GM12801 (cell line): ENCODE data around the gene RPUSD1.

ENCODE experiments used
- TF ChIP-seq, protein P1 (sequence below): IDR thresholded peaks from one replicate; pipeline ENCODE4 v1.5.1; 2011; ENCODE audit warnings: control low read depth; ENCODE audit not compliant: insufficient read length; ENCODE audit errors: extremely low read depth

RPUSD1 gene

DNA sequence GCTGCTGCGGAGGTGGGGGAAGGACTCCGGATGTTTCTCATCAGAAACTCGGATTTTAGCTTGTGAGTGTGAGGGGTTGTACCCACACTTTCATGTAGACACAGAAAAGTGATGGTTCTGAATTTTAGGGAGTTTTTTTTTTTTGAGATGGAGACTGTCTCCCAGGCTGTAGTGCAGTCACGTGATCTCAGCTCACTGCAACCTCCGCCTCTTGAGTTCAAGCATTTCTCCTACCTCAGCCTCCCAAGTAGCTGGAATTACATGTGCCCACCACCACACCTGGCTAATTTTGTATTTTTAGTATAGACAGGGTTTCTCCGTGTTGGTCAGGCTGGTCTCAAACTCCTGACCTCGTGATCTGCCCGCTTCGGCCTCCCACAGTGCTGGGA, 34.7 kb upstream of the RPUSD1 start:
- TF ChIP-seq, protein P1, sequence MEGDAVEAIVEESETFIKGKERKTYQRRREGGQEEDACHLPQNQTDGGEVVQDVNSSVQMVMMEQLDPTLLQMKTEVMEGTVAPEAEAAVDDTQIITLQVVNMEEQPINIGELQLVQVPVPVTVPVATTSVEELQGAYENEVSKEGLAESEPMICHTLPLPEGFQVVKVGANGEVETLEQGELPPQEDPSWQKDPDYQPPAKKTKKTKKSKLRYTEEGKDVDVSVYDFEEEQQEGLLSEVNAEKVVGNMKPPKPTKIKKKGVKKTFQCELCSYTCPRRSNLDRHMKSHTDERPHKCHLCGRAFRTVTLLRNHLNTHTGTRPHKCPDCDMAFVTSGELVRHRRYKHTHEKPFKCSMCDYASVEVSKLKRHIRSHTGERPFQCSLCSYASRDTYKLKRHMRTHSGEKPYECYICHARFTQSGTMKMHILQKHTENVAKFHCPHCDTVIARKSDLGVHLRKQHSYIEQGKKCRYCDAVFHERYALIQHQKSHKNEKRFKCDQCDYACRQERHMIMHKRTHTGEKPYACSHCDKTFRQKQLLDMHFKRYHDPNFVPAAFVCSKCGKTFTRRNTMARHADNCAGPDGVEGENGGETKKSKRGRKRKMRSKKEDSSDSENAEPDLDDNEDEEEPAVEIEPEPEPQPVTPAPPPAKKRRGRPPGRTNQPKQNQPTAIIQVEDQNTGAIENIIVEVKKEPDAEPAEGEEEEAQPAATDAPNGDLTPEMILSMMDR: no peak

DNA sequence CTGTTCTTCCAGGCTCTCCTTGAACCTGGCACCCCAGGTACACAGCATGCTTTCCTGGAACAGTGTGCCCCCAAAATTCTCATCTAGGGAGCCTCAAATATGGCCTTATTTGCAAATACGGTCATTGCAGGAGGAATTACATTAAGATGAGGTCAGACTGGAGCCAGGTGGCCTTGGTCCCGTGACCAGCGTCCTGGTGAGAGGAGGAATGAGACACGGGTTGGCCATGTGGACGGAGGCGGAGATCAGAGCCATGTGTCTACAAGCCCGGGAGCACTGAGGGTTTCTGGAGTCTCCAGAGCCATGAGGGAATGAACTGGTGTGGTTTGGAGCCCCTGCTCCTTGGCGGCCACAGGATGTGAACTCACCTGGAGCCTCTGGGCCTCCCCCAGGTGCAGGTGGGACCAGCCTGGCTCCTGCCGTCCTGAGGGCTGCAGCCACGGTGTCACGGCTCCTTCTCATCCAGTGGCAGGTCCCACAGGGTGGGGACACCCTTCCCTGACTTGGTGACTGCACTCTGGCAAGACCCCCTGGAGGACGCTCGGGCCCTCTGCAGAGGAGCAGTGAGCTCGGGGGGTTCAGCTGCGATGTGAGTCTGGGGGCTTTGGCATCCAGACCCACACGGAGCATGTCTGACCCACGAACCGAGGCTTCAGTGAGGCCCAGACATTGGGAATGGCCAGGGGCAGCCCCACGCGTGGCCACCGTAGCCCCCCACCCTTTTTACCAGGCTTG, 34.2 kb upstream of the RPUSD1 start:
- TF ChIP-seq, protein P1: no peak

GRCh38 chr16:821751-822150, 33.6 kb upstream of the RPUSD1 start:
- TF ChIP-seq, protein P1: no peak

GRCh38 chr16:820748-821147, 32.6 kb upstream of the RPUSD1 start:
- TF ChIP-seq, protein P1: no peak

DNA sequence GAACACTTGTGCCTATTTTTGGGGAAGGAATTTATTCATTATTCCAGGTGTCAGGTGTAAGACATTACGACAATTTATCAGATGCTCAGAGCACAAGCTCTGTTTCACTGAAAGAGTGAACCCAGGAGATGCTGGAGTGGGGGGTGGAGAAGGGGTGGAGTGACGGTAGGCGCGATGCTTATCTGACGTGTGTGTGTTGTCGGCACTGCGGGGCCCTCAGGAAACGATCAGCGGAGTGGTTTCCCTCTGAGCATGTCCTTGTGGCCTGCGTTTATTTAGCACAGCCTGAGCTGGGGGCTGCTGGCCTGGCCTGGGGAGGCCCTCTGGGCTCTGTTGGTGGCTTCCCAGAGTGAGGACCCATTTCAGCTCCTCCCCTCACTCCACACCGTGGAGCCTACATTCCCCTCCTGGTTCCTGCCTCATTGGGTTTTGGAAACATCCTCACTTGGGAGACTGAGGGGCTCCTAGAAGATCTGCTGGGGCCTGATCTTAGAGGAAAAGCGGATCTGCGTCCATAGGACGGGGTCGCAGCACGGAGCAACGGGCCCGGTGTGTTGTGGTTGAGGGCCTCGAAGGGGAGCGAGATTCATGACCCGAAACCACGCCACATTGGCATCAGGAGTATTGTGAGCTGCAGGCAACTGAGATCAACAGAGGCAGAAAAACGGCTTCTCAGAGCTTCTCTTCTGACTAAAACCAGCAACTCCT, 31.3 kb upstream of the RPUSD1 start:
- TF ChIP-seq, protein P1: no peak

GRCh38 chr16:818592-818991, 30.4 kb upstream of the RPUSD1 start:
- TF ChIP-seq, protein P1: no peak

DNA sequence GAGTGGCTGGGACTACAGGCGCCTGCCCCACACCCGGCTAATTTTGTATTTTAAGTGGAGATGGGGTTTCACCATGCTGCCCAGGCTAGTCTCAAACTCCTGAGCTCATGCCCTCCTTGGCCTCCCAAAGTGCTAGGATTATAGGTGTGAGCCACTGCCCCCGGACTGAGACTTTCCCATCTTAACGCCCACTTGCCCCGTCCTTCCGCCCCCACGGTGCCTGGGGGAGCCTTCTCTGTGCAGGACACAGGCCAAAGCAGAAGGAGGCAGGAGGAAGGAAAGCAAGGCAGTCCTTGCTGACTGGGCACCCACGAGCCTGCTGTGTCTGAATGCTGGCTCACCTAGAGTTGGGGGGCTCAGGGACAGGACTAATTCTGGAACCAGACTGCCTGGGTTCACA, 30.0 kb upstream of the RPUSD1 start:
- TF ChIP-seq, protein P1: no peak
